Measurements from ENCODE around the gene LRSAM1.
A peak's percentile ranks its signal among the peaks of the same experiment; 100 is the strongest.

The LRSAM1 gene

DNA sequence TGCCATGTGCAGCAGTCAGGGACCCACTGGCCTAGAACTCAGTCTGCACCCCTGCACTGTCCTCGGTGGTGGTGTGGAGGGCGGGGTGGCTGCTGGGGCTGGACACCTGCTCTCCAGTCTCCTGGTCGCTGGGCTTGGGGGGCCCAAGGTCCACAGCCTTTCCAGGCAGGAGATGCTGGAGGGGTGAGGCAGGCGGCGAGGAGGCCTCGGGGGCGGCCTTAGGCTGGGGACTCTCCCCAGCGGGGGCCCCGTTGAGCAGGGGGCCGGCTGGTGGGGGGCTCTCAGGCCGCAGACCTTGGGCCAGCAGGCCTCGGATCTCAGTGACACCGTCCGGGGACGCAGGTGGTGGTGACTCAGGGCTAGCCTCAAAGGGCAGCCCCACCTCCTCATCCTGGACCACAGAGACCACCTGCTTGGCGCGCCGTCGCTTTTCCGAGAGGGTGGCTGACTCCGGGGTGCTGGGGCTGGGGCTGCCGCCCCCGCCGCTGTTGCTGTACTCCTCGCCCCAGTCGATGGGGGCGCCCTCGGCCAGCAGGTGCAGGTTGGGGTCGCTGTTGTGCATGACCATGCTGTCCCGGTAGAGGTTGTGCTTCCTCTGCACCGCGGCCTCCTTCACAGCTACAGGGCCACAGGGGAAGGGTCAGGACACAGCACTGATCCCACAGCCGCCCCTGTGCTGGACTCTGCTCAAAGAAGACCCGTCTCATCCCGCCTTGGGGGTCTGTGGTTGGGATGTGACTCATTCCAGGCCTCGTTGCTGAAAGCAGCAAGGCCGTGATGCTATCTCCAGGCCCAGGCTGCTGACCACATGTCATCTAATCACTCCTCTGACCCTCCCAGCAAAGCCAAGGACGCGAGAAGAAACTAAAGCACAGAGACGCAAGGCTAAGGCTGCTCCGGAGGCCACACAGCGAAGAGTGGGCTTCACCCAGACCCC is 55.8 kb downstream of the LRSAM1 start:
- no peak for DNase-seq (ENCODE audit: low read depth)
- H3K4me3 ChIP-seq (ENCODE audit: low read depth, low read length) = no peak overlapping the region

DNA sequence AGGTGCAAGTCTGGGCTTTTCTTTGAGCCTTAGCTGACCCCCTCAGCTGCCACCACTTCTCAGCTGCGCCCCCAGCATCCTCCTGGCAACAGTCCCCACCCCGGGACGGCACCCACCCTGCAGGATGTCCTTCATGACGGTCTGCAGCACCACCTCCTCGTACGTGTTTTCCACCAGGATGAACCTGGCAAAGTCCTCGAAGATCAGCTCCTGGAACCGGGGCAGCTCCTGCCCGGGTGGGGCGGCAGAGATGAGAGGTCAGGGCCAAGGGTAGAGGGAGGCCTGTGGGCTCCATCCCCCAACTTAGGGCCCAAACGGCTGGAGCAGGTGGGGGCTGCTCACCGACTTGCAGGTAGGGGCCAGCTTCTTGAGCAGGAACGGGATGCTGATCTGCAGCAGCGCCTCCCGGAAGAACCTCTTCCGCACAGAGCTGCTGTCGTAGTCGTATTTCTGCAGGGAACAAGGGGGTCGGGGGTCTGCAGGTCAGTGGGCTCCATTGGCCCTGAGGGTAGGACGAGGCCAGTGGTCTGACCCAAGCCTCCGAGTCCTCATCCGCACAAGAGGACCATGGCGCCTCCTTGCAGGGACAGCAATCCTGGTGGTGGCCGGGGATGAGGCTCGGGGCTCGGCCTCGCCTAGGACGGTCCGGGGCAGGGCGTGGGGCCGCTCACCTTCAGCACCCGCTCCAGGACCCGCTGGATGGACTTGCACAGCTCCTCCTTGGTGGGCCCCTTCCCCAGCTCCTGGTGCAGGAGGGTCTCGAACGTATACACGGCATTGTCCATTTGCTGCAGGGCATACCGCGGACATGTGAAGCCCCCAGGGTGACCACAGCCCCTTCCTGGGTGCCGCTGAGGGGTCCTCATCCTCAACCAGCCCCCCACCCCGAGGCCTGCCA is 56.7 kb downstream of the LRSAM1 start:
- DNase-seq (ENCODE audit: low read depth) = no peak
- no peak overlapping the region for H3K4me3 ChIP-seq (ENCODE audit: low read depth, low read length)

DNA sequence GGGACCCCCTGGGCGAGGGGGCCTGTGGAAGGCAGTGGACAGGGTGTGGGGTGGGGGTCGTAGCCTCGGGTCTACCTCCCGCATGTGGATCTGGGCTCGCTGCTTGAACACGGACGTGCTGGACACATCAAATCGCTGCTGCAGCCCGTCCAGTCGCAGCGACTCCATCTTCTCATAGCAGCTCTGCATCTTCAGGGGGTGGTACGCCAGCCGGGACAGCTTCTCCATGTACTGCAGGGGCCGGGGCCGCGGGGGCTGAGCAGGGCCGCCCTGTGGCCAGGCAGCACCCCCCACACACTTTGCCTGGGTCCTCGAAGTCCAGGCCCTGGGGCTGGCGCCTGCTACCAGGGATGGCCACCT is 57.6 kb downstream of the LRSAM1 start:
- no peak for DNase-seq (ENCODE audit: low read depth)
- H3K4me3 ChIP-seq (ENCODE audit: low read depth, low read length) = no peak overlapping the region

DNA sequence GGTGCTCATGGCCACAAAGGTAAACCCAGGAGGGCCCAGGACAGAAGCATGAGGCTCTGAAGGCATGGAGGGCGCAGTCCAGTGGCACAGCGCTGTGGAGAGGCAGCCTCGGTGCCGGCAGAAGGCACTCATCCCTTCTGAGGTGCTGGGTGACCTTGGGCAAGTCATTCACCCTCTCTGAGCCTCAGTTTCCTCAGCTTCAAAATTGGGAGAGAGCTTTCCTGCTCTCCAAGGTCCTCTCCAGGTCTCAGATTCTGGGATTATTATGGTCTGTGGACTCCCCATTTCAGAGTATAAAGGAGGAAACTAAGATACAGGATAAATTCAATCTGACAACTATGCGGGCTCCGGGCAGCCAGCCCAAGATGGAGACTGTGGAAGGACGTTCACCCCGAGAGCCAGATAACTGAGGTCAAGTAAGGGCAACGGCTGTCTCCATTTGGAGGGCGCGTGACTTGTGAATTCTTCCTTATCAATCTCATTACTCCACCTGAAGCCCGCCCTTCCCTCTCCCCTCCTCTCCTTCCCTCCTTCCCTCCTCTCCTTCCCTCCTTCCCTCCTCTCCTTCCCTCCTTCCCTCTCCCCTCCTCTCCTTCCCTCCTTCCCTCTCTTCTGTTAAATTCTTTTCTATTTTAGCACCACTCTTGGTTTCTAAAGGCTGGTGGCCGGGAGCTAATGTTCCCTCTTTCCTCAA is 58.1 kb downstream of the LRSAM1 start:
- DNase-seq (ENCODE audit: low read depth) = no peak

DNA sequence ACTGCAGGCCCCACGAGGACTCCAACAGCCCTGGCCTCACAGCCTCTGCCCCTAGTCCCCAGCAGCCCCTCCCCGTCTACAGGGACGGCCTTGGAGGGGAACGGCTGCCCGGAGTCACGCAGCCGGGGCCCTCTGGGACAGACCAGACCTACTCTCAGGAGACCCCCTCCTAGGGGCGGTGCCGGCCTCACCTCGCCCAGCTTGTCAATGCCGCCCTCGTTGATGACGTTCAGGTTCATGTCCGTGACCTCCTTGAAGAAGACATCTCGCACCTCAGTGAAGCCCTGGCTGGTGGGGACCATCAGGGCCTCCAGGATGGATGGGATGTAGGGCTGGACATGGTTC is 58.6 kb downstream of the LRSAM1 start:
- H3K4me3 ChIP-seq (ENCODE audit: low read depth, low read length) = no peak overlapping the region

More for the DNA sequence above, 58.1 kb downstream of the LRSAM1 start:
- no peak overlapping the region for H3K4me3 ChIP-seq (ENCODE audit: low read depth, low read length)

DNA sequence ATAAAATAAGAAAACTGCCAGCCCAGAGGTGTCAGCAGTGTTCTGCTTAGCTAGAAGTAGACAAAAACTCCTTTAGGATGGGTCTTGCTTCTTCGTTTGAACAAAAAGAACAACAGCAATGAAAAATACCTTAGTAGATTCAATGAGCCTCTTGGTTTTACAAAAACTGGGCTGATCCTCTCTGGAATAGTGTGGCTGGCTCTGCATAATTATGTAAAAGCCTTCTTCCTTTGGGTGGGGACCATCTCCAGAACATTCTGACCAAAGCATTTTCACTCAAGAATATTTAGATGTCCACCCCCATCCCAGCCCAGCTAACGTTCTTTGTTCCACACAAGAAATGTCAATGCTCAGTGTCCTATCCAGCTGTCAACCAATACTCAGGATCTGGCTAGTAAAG is 63.2 kb downstream of the LRSAM1 start:
- DNase-seq (ENCODE audit: low read depth) = no peak
- H3K4me3 ChIP-seq (ENCODE audit: low read depth, low read length) = no peak overlapping the region

More for the DNA sequence above, 58.6 kb downstream of the LRSAM1 start:
- no peak for DNase-seq (ENCODE audit: low read depth)

GRCh38 chr9:127516835-127517607 is 65.7 kb downstream of the LRSAM1 start:
- no peak for DNase-seq (ENCODE audit: low read depth)
- H3K4me3 ChIP-seq (ENCODE audit: low read depth, low read length) = no peak overlapping the region

GRCh38 chr9:127517620-127518019 is 66.3 kb downstream of the LRSAM1 start:
- no peak for DNase-seq (ENCODE audit: low read depth)
- H3K4me3 ChIP-seq (ENCODE audit: low read depth, low read length) = no peak overlapping the region

- no peak overlapping the region for H3K4me3 ChIP-seq (ENCODE audit: low read depth, low read length)
- no peak for DNase-seq (ENCODE audit: low read depth)
Observed at GRCh38 chr9:127518091-127518856, 67.0 kb downstream of the LRSAM1 start.

- H3K4me3 ChIP-seq (ENCODE audit: low read depth, low read length) = no peak overlapping the region
- peak; percentile 93 for DNase-seq (ENCODE audit: low read depth)
Observed at GRCh38 chr9:127519301-127520166, 68.2 kb downstream of the LRSAM1 start.

- DNase-seq (ENCODE audit: low read depth) = peak; percentile 74
- H3K4me3 ChIP-seq (ENCODE audit: low read depth, low read length) = no peak overlapping the region
Observed at GRCh38 chr9:127520941-127521918, 69.9 kb downstream of the LRSAM1 start.

GRCh38 chr9:127521919-127522304 is 70.6 kb downstream of the LRSAM1 start:
- DNase-seq (ENCODE audit: low read depth) = no peak
- no peak overlapping the region for H3K4me3 ChIP-seq (ENCODE audit: low read depth, low read length)

GRCh38 chr9:127522727-127523126 is 71.4 kb downstream of the LRSAM1 start:
- H3K4me3 ChIP-seq (ENCODE audit: low read depth, low read length) = no peak overlapping the region
- no peak for DNase-seq (ENCODE audit: low read depth)

- H3K4me3 ChIP-seq (ENCODE audit: low read depth, low read length) = no peak overlapping the region
- DNase-seq (ENCODE audit: low read depth) = no peak
Observed at GRCh38 chr9:127523312-127523851, 72.1 kb downstream of the LRSAM1 start.

- DNase-seq (ENCODE audit: low read depth) = no peak
- H3K4me3 ChIP-seq (ENCODE audit: low read depth, low read length) = no peak overlapping the region
Observed at GRCh38 chr9:127524373-127524772, 73.1 kb downstream of the LRSAM1 start.
